Neutrophil (primary cell): ENCODE results near the gene UQCC2.

Experiments
- H3K27ac ChIP-seq: fragments of 200-600 bp; sonication (generic); 2 replicates; pipeline ENCODE4 v1.5.1; 2016; ENCODE audit warnings: mild to moderate bottlenecking, moderate library complexity
- H3K27me3 ChIP-seq: fragments of 200-600 bp; sonication (generic); 2 replicates; pipeline ENCODE4 v1.6.0; 2016; ENCODE audit warnings: mild to moderate bottlenecking
- H3K36me3 ChIP-seq: fragments of 200-600 bp; sonication (generic); 2 replicates; pipeline ENCODE4 v1.5.1; 2017
- H3K4me1 ChIP-seq, 2 experiments: fragments of 200-600 bp in 1 of 2; sonication (generic) in 1 of 2; 1 replicate in 1 of 2; 2 replicates in 1 of 2; pipeline versions ENCODE4 v1.5.1 to v1.6.1; 2013 to 2016; ENCODE audit warnings: low read depth in 1 of 2, low read length in 1 of 2, mild to moderate bottlenecking in 1 of 2, moderate library complexity in 1 of 2; ENCODE audit not compliant: control insufficient read depth in 1 of 2, insufficient read depth in 1 of 2
- H3K4me3 ChIP-seq, 2 experiments: fragments of 200-600 bp in 1 of 2; sonication (generic) in 1 of 2; 1 replicate in 1 of 2; 2 replicates in 1 of 2; pipeline ENCODE4 v1.5.1; 2013 to 2016; ENCODE audit warnings: low read depth in 1 of 2, low read length in 1 of 2, mild to moderate bottlenecking in 1 of 2, moderate library complexity in 1 of 2
- H3K9me3 ChIP-seq: fragments of 200-600 bp; sonication (generic); 2 replicates; pipeline ENCODE4 v1.5.1; 2016
- TF ChIP-seq, protein P1 (sequence below): fragments of 200-600 bp; sonication (generic); IDR thresholded peaks from 2 replicates; pipeline ENCODE4 v1.5.1; 2016; ENCODE audit warnings: antibody characterized with exemption

UQCC2 gene

DNA sequence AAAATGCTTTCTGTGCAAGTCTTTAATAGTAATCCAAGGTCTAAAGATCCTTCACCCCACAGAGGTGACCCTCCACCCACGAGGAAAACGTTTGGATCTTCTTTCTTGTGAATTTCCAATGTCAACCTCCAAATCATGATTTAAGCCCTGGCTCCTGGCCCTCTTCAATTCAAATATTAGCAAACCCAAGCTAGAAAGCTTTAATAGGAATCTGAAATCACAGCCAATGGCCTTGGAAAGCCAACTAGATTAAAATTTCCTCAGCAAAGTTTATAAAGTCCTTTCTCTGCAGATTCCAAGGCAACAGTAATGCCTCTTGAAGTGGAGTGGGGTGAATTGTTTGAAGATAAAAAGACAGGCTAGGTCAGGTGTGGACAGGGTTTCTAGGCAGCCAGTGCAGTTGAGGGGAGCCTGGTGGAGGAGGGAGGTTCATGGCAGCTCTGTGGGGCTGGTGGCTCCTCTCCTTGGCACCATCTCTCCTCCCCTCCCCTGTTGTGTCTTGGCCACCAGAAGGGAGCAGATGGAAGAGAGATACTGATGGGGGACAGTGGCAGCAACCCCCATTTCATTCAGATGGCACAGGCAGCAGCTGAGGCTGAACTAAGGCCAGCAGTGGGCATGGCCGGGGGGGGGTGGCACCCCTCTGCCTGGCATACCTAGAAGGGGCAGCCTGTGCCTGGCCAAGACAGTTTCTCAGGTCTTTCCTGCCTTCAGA, 12.0 kb upstream of the UQCC2 start:
- H3K27me3 ChIP-seq = peaks cover 42% of the 10 kb centered on the region
- H3K27ac ChIP-seq = no peak overlapping the region
- no peaks in the 10 kb centered on the region for H3K4me1 ChIP-seq
- no peaks in the 10 kb centered on the region for H3K9me3 ChIP-seq
- TF ChIP-seq, protein P1, sequence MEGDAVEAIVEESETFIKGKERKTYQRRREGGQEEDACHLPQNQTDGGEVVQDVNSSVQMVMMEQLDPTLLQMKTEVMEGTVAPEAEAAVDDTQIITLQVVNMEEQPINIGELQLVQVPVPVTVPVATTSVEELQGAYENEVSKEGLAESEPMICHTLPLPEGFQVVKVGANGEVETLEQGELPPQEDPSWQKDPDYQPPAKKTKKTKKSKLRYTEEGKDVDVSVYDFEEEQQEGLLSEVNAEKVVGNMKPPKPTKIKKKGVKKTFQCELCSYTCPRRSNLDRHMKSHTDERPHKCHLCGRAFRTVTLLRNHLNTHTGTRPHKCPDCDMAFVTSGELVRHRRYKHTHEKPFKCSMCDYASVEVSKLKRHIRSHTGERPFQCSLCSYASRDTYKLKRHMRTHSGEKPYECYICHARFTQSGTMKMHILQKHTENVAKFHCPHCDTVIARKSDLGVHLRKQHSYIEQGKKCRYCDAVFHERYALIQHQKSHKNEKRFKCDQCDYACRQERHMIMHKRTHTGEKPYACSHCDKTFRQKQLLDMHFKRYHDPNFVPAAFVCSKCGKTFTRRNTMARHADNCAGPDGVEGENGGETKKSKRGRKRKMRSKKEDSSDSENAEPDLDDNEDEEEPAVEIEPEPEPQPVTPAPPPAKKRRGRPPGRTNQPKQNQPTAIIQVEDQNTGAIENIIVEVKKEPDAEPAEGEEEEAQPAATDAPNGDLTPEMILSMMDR = no peak
- no peaks in the 10 kb centered on the region for H3K36me3 ChIP-seq
- H3K4me3 ChIP-seq = no peak overlapping the region

DNA sequence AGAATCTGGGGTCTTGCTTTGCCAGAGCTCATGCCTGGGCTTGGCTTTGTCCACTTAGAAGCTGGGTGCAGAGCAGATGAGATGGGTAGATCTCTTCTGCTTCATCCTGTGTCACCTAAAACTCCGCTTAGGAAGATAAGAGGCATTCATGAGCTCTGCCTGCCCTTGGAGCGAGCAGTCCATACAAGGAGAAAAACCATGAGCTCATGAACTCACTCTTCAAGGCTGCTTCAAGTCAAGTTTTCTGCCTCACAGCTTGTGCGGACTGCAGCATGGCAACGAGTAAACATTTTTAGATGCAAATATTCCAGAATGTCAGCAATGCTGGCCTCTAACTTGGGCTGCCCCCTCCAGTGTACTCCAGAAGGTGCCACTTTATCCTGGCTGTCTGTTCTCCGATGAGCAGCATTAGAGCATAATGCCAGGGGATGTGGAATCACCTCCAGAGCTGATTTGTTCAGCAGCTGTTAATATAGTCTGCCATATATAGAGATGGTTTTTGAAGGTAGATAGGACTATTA, 10.7 kb upstream of the UQCC2 start:
- Histone ChIP-seq H3K27me3 (peaks cover 42% of the 10 kb centered on the region), H3K4me1 (no peaks in the 10 kb centered on the region), H3K9me3 (no peaks in the 10 kb centered on the region), H3K4me3 (no peak overlapping the region), H3K36me3 (no peaks in the 10 kb centered on the region), H3K27ac (no peak overlapping the region)
- TF ChIP-seq, protein P1 = no peak

DNA sequence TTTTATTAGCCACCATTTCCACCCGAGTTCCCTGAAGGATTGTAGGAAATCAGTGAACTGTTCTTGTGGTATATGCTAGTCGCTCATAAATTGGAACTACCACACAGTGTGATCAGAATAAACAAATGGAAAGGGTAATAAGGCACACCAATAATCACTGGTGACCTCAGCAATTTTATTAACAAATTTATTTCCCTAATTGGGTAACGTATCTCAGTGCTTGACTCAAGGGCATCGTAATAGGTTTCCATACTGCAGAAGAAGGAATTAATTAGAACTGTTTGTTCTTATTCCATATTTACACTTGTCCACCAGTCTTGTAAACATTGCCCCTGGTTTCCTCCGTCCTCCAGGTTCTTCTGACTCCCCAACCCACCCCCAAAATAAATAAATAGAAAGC, 10.0 kb upstream of the UQCC2 start:
- H3K27me3 ChIP-seq = peaks cover 42% of the 10 kb centered on the region
- no peaks in the 10 kb centered on the region for H3K4me1 ChIP-seq
- H3K36me3 ChIP-seq = no peaks in the 10 kb centered on the region
- H3K9me3 ChIP-seq = no peaks in the 10 kb centered on the region
- no peak overlapping the region for H3K27ac ChIP-seq
- no peak overlapping the region for H3K4me3 ChIP-seq
- TF ChIP-seq, protein P1 = no peak

DNA sequence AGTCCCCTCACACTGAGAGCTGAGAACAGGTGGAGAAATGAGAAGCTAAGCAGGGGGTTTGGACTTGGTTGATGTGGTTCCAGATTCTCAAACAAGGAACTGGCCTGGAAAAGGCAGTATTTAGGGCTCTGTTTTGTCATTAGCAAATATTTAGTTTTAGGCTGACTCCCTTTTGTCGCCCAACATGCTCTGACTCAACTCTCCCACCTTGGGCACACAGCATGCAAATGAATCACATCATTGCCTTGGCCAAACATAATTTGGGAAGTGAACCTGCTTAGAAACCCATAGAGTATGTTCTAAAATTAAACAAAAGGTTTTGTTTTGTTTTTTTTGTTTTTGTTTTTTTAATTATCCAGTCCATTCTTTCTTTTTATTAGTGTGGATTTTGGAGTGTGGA, 9.5 kb upstream of the UQCC2 start:
- Histone ChIP-seq H3K4me1 (no peaks in the 10 kb centered on the region), H3K27me3 (peaks cover 42% of the 10 kb centered on the region), H3K4me3 (no peak overlapping the region), H3K9me3 (no peaks in the 10 kb centered on the region), H3K27ac (no peak overlapping the region), H3K36me3 (no peaks in the 10 kb centered on the region)
- TF ChIP-seq, protein P1 = no peak

DNA sequence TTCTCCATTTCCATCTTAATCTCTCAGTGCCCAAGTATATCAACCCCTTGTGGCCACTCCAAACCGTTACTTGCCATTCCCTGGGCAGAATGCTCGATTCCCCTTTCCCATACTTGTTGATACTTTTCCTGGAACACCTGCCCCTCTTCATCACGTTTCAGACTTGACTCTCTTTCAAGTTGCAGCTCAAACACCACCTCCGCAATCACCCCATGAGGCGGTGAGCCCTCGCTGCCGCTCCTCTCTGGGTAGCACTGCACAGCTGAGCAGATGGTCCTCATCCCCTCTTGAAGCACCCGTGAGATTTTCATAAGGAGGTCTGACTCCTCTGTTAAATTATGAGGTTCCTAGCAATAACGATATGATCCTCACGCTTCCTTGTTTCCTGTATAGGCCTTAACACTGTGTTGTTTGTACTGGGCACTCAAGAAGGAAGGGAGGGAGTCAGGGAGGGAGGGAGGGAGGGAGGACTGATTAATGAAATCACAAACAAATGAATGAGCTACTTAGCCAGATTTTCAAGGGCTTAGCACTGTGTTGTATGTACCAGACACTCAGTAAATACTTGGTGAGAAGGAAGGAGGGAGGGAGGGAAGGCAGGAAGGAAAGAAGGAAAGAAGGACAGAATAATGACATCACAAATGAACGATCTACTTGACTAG, 8.0 kb upstream of the UQCC2 start:
- H3K27ac ChIP-seq = no peak overlapping the region

More for the DNA sequence above, 8.0 kb upstream of the UQCC2 start:
- Histone ChIP-seq H3K27me3 (peaks cover 40% of the 10 kb centered on the region), H3K4me3 (no peak overlapping the region), H3K4me1 (no peaks in the 10 kb centered on the region), H3K9me3 (no peaks in the 10 kb centered on the region), H3K36me3 (no peaks in the 10 kb centered on the region)
- TF ChIP-seq, protein P1 = no peak
